Body of pancreas (tissue), 4 donors: ENCODE data around the gene SLC37A1.
A peak's percentile ranks its signal among the peaks of the same experiment; 100 is the strongest.

Experiments used
- CTCF ChIP-seq, 7 experiments: fragments of 450-650 bp in 4 of 7; fragments of 200-600 bp in 3 of 7; sonication (generic) in 3 of 7; IDR thresholded peaks; one replicate each; pipeline ENCODE4 v1.5.1; 2016 to 2019; ENCODE audit warnings: antibody characterized with exemption in 7 of 7
- POLR2A ChIP-seq, 3 donors: fragments of 450-650 bp; IDR thresholded peaks; one replicate each; pipeline ENCODE4 v1.6.1; 2016; ENCODE audit warnings: antibody characterized with exemption in 3 of 3, mild to moderate bottlenecking in 2 of 3

DNA sequence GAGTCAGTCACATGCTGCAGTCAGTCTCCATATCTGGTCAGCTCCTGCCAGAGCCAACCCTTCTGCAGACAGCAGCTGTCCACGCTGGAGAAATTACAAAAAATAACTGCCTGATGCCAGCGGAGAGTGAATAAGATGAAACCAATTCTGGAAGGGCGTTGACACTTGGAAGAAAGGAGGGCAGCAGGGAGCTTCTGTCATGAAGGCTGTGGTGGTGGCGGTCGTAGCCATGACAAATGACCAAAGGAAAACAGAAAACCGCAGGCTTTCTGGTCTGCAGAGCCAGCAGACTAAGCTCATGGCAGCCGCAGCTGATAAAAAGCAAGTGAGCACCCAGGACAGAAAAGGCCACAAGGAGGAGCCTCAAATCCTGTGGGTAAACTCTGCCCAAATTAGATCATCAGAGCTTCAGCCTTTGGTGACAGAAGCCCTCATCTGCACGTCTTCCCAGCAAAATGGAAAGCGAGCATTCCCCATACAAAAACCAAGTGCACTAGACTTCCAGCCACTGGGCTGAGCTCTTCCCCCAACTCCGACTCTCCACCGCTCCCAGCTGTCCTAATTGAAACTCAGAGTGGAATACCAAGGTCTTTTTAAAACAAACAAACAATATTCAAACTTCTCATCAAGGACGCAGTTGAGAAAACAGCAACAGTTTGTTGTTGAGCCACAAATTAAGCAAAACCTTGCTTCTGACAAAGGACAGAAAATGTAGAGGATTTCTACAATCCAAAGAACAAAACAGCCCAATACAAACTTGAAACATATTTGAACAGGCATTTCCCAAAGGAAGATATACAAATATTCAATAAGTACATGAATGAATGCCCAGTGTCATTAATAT, 46.3 kb upstream of the SLC37A1 start:
- TF ChIP-seq CTCF (IDR thresholded peaks at IDR 0.05) = peak in 3 of 7 experiments; percentile 22 to 39 (median 35)
- no peak for TF ChIP-seq POLR2A (IDR thresholded peaks at IDR 0.05)
